ENCODE data around the gene GSAP. TPM values are rescaled to one million over a fixed set of nuclear protein-coding genes. Genes with fewer than 3 reads are reported as not detected.

GSAP gene
- polyA plus RNA-seq, 4 donors: 8.3 to 14.3 (median 11.2) TPM

DNA sequence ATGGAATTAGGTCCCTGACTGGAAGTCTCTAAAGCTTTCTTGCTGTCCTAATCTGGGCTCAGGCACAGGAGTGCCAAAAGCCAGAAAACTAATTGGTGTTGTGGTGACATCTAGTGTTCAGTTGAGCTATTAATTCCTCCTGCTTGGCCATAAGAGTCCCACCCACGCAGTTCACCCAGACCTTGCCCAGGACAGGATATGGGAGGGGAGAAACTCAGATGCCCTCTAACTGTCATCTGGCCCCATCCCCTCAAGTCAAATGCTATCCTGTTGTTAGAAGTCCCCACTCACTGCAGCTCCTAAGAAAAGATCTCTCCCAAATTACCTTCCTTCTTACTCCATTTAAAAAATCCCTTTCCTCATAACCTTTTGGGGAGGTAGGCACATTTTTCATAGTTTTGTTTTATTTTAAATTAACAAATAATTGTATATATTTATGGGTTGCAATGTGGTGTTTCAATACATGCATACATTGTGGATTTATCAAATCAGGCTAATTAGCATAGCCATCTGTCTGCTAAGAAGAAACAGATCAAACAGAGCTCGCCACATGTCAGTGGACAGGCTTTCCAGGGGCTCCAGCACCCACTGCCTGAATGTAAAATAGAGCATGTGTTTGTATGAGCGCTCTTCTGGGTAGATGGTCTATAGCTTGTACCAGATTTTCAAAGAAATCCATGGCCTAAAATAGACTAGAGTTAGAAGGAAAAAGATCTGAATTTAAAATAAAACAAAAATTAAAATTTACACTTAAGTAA is 84.0 kb downstream of the GSAP start:
- peak in 3 of 4 donors; percentile 51 to 82 (median 75) for DNase-seq (ENCODE audit: low read depth in 4 of 4, low spot score in 2 of 4)

DNA sequence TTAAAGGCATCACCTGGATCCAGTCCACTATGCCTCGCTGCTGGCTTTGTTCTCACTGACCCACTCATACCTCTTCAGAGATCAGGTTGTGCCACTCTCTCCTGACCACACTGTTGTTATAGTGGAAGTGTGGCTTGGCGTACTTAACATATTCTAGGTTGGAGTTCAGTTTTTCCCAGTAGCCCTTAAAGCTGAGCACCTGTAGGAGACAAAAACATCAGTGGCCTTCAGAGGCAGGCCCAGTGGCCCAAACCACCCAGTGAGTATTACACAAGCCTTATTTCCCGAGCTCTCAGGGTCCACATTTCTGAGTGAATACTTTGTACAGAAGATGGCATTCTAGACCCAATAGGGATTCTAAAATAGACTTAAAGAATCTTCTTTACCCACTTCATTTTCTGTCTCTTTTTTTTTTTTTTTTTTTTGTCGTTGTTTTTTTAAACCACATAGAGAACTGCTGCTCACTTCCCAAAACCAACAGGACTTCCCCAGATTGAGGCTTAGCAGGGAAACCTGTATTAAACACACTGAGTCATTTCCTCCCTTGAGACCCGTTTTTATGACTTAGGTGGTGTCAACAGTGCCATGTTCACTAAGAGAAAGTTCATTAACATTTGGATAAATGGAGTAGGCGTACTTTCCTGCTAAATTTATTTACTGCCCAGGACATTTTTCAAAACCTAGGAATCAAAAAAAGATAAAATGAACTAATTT is 85.8 kb downstream of the GSAP start:
- no peak for DNase-seq (ENCODE audit: low read depth in 4 of 4, low spot score in 2 of 4)

DNA sequence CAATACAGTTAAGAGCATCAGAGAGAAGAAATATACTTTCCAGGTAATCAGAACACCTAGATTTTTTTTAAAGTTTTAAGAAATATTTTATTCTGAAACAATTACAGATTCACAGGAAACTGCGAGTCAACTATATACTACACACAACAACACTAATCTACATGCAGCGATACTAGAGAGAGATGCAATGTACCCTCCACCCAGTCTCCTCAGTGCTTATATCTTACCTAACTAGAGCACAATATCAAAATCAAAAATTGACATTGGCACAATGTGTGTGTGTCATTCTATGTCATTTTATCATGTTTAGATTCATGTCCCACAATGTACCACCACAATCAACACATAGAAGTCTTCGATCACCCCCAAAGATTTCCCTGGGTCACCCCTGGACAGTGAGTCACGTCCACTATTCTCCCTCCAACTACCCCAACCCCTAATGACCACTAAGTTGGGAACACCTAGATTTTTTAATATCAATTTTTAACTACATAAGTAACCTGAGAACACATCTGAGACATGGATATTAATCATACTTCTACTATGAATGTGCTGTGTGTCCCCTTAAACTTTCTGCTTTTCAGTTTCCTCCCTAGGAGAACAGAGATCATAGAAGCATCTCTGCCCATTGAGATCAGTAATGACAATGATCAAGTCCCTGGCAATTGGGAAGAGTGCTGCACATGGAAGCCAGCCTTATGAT is 86.5 kb downstream of the GSAP start:
- no peak for DNase-seq (ENCODE audit: low read depth in 4 of 4, low spot score in 2 of 4)

DNA sequence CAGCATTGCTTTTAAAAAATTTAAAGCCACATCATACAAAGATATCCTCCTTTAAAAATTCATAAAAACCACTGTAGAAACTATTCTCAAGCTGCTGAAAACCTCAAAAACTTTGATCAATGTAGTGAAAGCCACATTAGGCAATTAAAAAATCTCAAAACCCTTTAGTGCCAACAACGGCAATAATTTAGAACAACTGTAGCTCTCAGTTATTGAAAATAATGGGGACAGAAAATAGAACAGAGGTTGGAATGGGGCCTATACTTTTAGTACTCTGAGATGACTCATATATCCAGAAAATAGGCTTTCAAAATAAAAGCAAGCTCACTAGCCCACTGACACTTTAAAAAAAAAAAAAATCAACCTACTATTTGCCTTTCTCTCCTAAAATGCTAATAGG is 87.5 kb downstream of the GSAP start:
- DNase-seq (ENCODE audit: low read depth in 4 of 4, low spot score in 2 of 4): no peak

DNA sequence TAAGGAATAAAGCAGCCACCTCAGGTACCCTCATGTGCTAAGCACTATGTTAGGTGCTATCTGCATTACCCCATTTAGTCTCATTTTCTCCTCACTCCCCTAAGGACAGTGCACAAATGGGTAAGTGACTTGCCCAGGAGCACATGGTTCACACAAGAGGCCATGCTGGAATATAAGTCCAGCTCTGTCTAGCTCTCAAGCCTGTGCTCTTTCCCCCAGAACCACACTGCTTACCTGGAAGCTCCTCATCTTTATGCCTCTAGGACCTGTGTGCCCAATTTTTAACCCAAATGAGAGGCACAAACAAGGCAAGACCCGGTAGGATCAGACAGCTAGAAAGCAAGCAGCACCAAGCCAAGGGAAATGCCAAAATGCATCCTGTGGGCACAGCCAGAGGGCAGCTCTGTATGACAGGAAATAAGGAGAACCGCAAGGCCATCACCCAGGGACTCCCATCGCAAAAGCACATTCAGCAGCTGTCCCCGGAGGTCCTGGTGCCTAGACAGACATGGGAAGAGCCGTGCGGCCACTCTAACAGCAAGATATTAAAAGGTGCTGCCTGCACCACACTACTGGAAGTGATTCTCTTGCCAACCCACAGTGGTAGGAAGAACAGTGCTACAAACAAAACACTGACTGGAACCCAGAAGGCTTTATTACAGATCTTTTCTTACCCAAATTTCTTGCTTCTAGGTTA is 88.1 kb downstream of the GSAP start:
- DNase-seq (ENCODE audit: low read depth in 4 of 4, low spot score in 2 of 4): no peak

DNA sequence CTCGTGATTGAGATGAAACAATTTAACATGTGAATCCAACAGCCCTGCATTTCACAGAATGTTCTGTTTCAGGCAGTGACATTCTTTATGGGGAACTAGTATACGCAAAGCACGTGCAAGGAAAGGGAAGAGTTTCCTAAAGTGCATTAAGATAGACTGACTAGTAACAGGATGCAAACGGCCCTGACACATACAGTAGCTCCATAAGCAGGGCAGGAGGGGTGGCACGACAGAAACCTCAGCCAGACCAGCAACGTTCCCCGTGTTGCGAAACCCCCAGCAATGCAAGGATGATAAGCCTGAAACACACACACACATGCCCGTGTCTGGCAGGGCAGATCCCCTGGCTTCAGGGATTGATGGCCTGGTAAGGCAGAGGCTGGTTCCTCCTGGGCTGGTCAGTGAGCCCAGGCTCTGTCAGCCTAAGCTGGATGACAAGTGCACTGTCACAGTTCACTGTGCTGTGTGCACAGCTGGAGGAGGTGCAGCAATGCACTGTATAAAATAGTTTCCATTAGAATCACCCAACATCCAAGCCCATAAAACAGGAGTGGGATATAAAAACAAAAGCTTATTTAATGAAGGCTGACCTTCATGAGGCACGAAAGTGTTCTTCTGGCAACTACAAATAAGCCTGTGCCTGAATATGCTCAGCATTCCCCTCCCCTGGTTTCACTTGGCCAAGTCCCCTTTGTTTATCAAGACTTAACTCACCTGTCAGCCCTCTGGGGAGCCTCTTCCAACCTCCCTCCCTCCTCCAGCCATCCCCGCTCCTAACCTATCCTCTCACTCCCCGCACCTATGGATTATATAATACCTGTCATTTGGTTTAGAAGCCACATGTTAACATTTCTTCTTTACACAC is 88.8 kb downstream of the GSAP start:
- DNase-seq (ENCODE audit: low read depth in 4 of 4, low spot score in 2 of 4): no peak

DNA sequence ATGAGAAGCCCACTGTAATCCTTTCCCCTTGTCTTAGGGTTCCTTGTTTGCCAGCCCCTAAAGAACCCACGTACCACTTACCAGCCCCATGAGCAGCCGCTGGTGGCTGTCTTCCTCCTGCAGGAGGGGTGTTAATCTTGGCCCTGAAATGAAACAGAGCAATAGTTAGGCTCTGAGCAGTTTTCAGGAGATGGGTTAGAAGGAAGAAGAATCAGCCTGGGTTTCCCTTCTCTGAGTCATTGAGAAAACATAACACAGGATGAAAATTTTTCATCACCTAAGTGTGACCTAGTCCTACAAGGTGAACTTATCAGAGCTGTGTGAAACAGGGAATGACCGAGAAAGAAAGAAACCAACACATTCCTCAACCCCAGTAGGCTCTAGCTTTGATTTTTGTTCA is 90.0 kb downstream of the GSAP start:
- no peak for DNase-seq (ENCODE audit: low read depth in 4 of 4, low spot score in 2 of 4)

GRCh38 chr7:77321300-77321699 is 94.8 kb downstream of the GSAP start:
- DNase-seq (ENCODE audit: low read depth in 4 of 4, low spot score in 2 of 4): no peak

- no peak for DNase-seq (ENCODE audit: low read depth in 4 of 4, low spot score in 2 of 4)
Observed at GRCh38 chr7:77320714-77321113, 95.4 kb downstream of the GSAP start.

- DNase-seq (ENCODE audit: low read depth in 4 of 4, low spot score in 2 of 4): no peak
Observed at GRCh38 chr7:77320137-77320536, 96.0 kb downstream of the GSAP start.

DNA sequence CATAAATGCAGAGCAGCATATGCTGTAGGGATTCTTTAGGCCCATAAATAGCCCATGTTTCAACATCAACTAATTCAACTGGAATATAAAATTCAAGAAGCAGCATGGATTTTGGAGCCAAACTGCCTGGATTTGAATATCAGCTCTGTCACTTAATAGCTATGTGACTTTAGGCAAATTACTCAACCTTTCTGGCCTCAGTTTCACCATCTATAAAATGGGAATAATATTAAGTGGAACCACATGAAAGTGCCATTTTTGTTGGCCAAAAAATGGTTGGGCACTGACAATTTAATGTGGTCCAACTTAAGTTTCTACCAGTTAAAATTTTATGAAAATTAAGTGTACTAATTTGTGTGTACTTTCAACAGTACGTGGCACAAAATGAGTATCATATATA is 98.1 kb downstream of the GSAP start:
- DNase-seq (ENCODE audit: low read depth in 4 of 4, low spot score in 2 of 4): no peak

DNA sequence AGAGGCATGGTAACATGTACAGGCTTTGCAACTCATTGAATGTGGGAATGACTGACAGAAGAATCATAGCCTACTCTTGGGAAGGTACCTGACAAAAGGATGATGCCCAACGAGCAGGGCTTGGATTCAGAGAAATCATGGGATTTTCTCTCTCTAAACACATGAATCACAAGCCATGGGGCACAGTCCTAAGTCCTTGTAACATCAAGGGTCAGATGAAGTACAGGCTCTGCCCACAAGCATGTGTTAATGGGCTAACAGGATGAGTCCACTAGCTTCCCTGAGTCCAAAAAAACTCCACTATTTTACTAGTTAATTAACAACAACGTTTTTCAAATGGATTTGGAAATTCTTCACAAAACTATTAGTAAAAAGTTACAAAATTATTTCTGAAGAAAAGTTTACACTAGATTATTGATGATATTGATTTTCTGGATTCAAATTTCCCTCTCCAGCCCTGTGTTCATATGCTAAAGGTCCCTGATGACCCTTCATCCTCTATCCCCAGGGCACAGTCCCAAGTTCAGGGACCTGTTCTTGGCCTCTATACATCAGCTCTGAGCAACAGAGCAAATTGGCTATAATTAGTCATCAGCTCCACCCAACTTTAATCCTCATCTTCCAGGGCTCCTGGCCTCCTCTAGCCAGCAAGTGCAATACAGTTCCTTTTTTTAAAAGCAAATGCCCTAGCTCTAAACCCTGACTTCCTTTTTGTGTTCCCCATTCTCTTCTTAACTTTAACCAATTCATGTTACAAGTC is 99.8 kb downstream of the GSAP start:
- no peak for DNase-seq (ENCODE audit: low read depth in 4 of 4, low spot score in 2 of 4)

GRCh38 chr7:77315182-77315591 is 101.0 kb downstream of the GSAP start:
- DNase-seq (ENCODE audit: low read depth in 4 of 4, low spot score in 2 of 4): no peak

DNA sequence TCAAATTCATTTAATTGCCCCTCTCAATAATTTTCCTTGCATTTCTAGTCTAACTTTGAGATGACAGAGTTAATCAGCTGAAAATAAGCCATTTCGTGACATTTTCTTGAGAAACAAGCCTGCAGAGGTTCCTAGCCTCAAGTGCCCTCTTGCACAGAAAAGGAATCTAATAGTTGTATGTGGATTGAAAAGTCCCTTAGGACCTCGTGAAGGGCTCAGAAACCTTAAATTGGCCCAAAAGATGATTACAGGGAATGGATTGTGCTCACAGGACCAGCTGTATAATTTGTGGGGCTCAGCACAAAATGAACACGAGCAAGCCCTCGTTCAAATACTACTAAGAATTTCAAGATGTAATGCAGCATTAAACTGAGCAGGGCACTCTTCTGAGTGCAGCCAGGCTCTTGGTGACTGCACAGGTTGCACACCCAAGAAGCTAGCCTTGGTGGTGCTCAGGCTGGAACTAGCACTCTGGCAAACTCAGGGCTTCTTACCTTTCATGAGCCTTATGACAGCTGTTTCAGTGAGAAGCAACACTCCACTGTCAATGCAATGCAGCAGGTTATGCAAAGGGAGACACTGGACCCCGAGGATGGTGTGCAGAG is 102.2 kb downstream of the GSAP start:
- DNase-seq (ENCODE audit: low read depth in 4 of 4, low spot score in 2 of 4): no peak

- no peak for DNase-seq (ENCODE audit: low read depth in 4 of 4, low spot score in 2 of 4)
Observed at GRCh38 chr7:77313085-77313484, 103.1 kb downstream of the GSAP start.

DNA sequence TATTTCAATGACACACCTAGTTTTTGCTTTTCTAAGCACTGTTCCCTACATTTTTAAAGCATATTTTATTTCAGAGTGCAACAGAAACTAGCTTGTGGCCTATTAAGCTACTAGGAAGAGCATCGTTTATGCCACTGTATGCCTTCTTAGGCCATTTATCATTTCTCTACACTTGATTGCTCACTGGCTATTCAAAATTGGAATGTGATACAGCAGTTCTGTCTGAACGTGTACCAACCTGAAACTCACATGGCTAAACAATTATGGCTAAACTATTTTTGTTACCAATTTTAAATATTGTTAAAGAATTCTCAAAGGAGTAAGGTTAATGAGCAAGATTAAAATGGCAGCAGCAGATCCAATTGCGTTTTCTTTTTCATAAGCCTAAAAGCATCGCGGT is 105.2 kb downstream of the GSAP start:
- no peak for DNase-seq (ENCODE audit: low read depth in 4 of 4, low spot score in 2 of 4)

GRCh38 chr7:77309714-77310220 is 106.4 kb downstream of the GSAP start:
- DNase-seq (ENCODE audit: low read depth in 4 of 4, low spot score in 2 of 4): no peak

GRCh38 chr7:77308792-77309191 is 107.4 kb downstream of the GSAP start:
- DNase-seq (ENCODE audit: low read depth in 4 of 4, low spot score in 2 of 4): no peak
